ENCODE measurements around the gene KIF16B.
A peak's percentile ranks its signal among the peaks of the same experiment; 100 is the strongest.

Gene KIF16B

GRCh38 chr20:16427571-16427970, 145.7 kb downstream of the KIF16B start:
- DNase-seq = no peak

GRCh38 chr20:16424780-16425179, 148.5 kb downstream of the KIF16B start:
- DNase-seq = no peak

- DNase-seq = peak; percentile 15
Measured at GRCh38 chr20:16423311-16424212, 149.7 kb downstream of the KIF16B start.

GRCh38 chr20:16419138-16419715, 154.0 kb downstream of the KIF16B start:
- DNase-seq = no peak

GRCh38 chr20:16418616-16419015, 154.6 kb downstream of the KIF16B start:
- DNase-seq = no peak

- DNase-seq = no peak
Measured at GRCh38 chr20:16417001-16417400, 156.2 kb downstream of the KIF16B start.

- no peak for DNase-seq
Measured at GRCh38 chr20:16415071-16416053, 157.9 kb downstream of the KIF16B start.

- DNase-seq = no peak
Measured at GRCh38 chr20:16412906-16413305, 160.3 kb downstream of the KIF16B start.

GRCh38 chr20:16411361-16411760, 161.9 kb downstream of the KIF16B start:
- DNase-seq = no peak

GRCh38 chr20:16410626-16411025, 162.6 kb downstream of the KIF16B start:
- no peak for DNase-seq

GRCh38 chr20:16408981-16409380, 164.3 kb downstream of the KIF16B start:
- no peak for DNase-seq

GRCh38 chr20:16407251-16408067, 165.8 kb downstream of the KIF16B start:
- DNase-seq = no peak

GRCh38 chr20:16405254-16405653, 168.0 kb downstream of the KIF16B start:
- no peak for DNase-seq

- DNase-seq = no peak
Measured at GRCh38 chr20:16404640-16405039, 168.6 kb downstream of the KIF16B start.

GRCh38 chr20:16404171-16404570, 169.1 kb downstream of the KIF16B start:
- DNase-seq = no peak

- no peak for DNase-seq
Measured at GRCh38 chr20:16400234-16400633, 173.0 kb downstream of the KIF16B start.

GRCh38 chr20:16399801-16400200, 173.4 kb downstream of the KIF16B start:
- no peak for DNase-seq

- DNase-seq = peak; percentile 7
Measured at GRCh38 chr20:16397086-16397485, 176.2 kb downstream of the KIF16B start.

- no peak for DNase-seq
Measured at GRCh38 chr20:16395366-16395765, 177.9 kb downstream of the KIF16B start.

GRCh38 chr20:16394784-16395183, 178.5 kb downstream of the KIF16B start:
- no peak for DNase-seq

GRCh38 chr20:16393836-16394235, 179.4 kb downstream of the KIF16B start:
- no peak for DNase-seq

- DNase-seq = no peak
Measured at GRCh38 chr20:16393297-16393696, 180.0 kb downstream of the KIF16B start.

All from fibroblast of skin of right biceps (primary cell).